GM18870 (cell line): Measurements from ENCODE around the gene PRR12.
A peak's percentile ranks its signal among the peaks of the same experiment; 100 is the strongest.

Experiments used
- ATAC-seq: cut with Tn5 transposase; IDR thresholded peaks from one replicate; pipeline ENCODE4 v1.9.1; 2021; ENCODE audit warnings: moderate library complexity; ENCODE audit not compliant: unreplicated experiment

The PRR12 gene

DNA sequence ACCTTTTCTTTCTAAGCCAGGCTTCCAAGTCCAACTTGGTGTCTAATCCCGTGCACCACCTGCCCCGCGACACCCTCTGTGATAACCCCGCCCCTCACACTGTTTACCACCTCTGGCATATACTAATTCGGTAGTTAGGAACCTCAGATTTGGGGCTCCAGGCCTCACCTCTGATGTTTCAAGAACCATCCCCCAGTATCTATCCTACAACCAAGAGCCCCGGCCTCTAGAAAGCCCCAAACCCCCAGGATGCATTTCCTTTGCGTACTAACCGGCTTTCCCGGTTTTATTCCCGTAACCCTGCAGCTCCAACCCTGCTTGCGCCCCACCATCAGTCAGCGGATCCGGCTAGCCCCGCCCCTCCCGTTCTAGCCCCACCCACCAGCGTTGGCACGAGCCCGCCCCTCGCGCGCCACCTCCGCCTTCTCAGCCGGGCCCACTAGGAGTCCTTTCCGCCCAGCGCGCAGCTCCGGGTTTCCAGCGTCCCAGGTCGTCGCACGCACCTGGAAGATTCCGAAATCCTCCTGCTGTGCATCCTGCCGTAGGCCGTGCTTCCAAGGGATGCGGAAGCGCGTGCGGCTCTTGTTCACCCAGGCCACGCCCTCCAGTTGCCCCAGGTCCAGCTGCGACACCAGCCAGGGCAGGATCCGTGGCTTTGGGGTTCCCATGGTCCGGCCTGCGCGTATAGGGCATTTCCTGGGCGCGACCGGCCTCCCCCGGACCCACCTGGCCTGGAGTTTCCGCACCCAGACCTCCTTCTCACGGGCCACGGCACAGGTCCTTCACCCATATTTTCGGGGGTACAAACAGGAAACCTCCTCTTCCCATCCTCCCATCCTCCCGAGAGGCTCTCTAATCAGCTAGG lies 73.4 kb downstream of the PRR12 start:
- ATAC-seq, result no peak

DNA sequence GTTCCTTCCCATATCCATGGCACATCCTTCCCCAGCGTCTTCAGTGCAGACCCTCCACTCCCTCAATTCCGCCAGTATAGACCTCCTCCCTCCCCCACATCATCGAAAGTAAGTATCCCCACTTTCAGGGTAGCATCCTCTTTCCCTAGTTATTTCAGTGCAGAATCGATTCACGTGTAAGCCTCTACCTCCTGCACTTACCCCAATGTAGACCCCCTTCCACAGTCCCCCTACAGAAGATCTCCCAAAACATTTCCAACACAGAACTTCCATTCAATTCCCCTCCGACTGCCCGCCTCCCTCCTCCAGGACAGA lies 74.0 kb downstream of the PRR12 start:
- ATAC-seq, result no peak

DNA sequence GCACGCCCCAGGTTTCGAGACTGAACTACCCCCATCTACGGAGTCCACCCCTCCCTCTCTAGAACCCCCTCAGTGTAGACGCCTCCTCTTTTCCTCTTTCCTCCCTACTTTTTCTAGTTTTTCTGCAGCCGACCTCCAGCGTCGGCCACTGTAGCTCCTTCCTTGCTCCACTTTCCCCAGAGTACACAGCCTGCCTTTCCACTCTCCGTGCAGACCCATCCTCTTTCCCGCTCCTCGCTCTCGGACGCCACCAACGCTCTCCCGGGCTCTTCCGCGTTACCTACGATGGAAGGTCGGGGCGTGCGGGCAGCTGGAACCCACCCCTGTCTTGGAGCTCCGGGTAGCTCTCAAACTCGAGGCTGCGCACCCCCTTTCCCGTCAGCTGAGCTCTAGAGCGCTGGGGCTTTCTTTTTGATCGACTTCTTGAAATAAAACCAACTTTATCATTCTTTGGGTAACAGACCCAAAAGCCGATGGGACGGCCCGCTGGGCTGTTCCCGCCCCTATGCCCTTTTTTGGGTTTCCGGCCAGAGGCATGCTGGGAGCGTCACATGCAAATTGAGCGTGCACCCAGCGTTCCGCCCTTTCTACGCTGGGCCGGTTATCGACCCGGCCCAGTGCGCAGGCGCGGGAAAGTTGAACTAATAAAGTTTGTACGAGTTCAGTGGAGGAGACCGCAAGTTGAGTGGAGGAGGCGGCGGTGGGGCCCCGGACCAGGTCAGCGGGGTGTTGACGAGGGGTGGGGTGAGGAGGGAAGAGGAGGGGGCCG lies 74.6 kb downstream of the PRR12 start, which contains the start of the genes BCL2L12 and IRF3:
Gene BCL2L12 (plus strand): TSS at position 583 of the 769 bp plus-strand sequence. CDS start 760 bp downstream, outside the sequence.
Gene IRF3 (minus strand): TSS at position 507 of the 769 bp plus-strand sequence. CDS start 1,019 bp downstream, outside the sequence.
- ATAC-seq, result peak; percentile 68

DNA sequence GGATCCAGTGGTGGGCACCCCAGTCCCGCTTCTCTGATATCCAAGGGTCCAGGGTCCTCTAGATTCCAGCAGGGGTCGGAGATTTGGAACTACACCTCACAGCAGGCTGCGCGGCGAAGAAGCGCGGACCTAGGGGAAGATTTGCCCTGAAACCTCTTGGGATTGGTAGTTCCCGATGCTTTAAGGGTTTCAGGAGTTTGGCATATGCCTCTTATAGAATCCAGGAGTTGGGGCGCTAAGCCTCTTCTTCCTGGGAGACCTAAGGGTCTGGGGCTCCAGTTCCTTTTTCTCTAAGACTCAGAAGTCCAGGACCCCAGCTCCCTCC lies 75.1 kb downstream of the PRR12 start:
- no peak for ATAC-seq

DNA sequence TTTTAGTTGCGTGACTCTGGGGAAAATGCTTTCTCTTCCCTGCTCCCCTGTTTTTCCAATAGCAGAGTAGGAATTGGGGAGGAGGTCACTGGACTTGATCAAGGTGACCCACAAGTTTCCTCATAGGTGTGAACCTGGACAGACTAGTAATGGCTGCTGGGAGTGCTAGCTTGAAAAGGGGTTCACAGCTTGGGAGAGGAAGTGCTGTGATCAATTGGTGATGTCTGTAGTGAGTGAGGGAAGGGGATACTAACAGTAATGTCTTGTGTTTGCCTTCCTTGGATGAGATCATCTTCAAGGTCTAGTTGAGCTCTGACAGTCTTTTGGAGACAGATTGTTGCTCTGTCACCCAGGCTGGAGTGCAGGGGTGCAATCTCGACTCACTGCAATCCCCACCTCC lies 76.5 kb downstream of the PRR12 start:
- no peak for ATAC-seq

DNA sequence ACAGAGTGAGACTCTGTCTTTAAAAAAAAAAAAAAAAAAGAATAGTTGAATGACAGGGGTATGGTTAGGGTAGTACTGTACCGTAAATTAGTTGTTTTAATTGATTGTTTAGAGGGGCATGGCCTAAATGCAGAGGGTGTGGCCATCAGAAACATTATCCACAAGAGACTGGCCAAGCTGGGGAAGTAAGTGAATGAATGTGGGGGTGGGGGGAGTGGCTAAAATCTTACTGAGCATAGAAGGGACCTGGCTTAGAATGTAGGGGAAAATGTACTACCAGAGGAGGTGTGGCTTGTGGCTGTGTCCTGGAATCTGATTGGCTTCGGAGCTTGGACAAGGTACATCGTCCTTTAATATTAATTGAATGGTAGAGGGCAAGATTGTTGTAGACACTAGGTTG lies 78.5 kb downstream of the PRR12 start:
- no peak for ATAC-seq

DNA sequence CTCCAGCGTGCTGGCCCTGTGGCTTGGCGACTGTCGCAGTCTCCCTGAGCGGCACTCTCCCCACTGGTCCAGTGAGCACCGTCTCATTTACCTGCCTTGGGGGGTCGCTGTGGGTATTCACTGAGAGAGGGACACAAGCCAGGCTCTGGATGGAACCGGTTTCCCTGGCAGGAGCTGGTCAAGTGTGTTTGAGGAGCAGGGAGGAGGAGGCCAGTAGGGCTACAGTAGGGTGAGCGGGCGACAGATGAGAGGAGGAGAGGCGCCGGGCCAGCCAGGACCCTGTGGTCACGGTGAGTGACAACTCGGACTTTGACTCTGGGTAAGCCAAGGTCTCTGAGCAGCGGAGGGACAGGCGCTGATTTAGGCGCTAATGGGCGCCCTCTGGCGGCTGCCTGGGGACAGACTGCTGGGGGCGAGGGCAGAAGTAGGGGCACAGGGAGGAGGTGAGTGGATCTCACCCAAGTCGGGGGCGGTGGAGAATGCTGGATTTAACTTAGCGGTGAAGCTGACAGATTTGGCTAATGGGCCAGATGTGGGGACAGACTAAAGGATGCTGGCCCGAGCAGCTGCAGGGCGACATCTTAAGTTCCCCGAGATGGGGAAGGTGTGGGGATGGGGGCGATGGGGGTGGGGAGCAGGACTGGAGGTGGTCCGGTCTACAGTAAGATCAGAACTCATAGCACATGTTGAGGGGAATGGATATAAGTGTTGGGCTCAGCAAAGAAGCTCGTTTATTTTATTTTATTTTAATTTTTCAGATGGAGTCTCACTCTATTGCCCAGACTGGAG lies 81.3 kb downstream of the PRR12 start:
- no peak for ATAC-seq
